HepG2 (cell line): ENCODE measurements around the gene CSMD2. TPM values are rescaled to one million over a fixed set of nuclear protein-coding genes. Genes with fewer than 3 reads are reported as not detected.

ENCODE experiments used
- ATAC-seq: fragments of 200-7000 bp; cut with Tn5 transposase; 3 replicates; pipeline ENCODE4 v1.9.1; 2020; ENCODE audit warnings: mild to moderate bottlenecking, moderate library complexity
- BruUV-seq: library from RNA; stranded (reverse); fragments of 400-500 nt; replicated peaks from 2 replicates; lab custom pipeline; 2021; lab: Mats Ljungman, UMichigan
- CTCF ChIA-PET: fragments of 300-600 bp; formaldehyde crosslinking; extraction: SDS; loops from one replicate; lab custom pipeline; 2021; ENCODE audit warnings: low total read pairs, inconsistent platforms, low intra/inter-chr PET ratio; lab: Yijun Ruan, JAX
- POLR2A ChIA-PET: fragments of 350-600 bp; sonication (Branson Sonifier 250); formaldehyde crosslinking; loops from one replicate; lab custom pipeline; 2020; ENCODE audit warnings: antibody characterized with exemption, inconsistent platforms; lab: Yijun Ruan, JAX
- DNase-seq: peaks from one replicate; pipeline ENCODE4 v3.0.0-alpha.2; 2015; ENCODE audit warnings: low spot score
- FAIRE-seq: peaks from 3 replicates; lab custom pipeline; 2011; peaks lifted over from hg19 to GRCh38; lab: Jason Lieb, UNC
- H2AFZ ChIP-seq: one replicate; pipeline ENCODE4 v1.6.1; 2011; ENCODE audit warnings: low read length, inconsistent platforms
- H3K27ac ChIP-seq: fragments of 300-600 bp; 3 replicates; pipeline ENCODE4 v1.8.0; 2011; ENCODE audit warnings: mixed run types, mild to moderate bottlenecking, mixed read lengths, low read length, inconsistent platforms; ENCODE audit not compliant: insufficient read depth; ENCODE audit errors: extremely low read length
- H3K27me3 ChIP-seq, 2 experiments: fragments of 200-600 bp in 1 of 2; 2 replicates in 1 of 2; 3 replicates in 1 of 2; pipeline versions ENCODE4 v1.6.0 to v1.8.0; 2011; ENCODE audit warnings: low read length in 2 of 2, mild to moderate bottlenecking in 2 of 2, moderate library complexity in 2 of 2, inconsistent platforms in 1 of 2; ENCODE audit not compliant: insufficient read depth in 2 of 2, control insufficient read depth in 1 of 2
- H3K36me3 ChIP-seq, 2 experiments: fragments of 200-600 bp in 1 of 2; replicated peaks in 1 of 2; 2 replicates in 1 of 2; 3 replicates in 1 of 2; pipeline versions ENCODE4 v1.5.1 to v1.8.0; 2011; ENCODE audit warnings: low read length in 2 of 2, inconsistent platforms in 1 of 2; ENCODE audit not compliant: insufficient read depth in 2 of 2, control insufficient read depth in 1 of 2
- H3K4me1 ChIP-seq: 2 replicates; pipeline ENCODE4 v1.5.1; 2012; ENCODE audit warnings: low read length, inconsistent platforms; ENCODE audit not compliant: insufficient read depth
- H3K4me2 ChIP-seq: 2 replicates; pipeline ENCODE4 v1.6.0; 2011; ENCODE audit warnings: low read depth, low read length, inconsistent platforms
- H3K4me3 ChIP-seq, 3 experiments: fragments of 200-600 bp in 1 of 3; sonication (generic), shearing (Covaris generic) in 1 of 3; replicated peaks in 1 of 3; 2 replicates each; pipeline ENCODE4 v1.5.1; 2011 to 2016; ENCODE audit warnings: low read length in 3 of 3, inconsistent platforms in 2 of 3, low read depth in 2 of 3, mild to moderate bottlenecking in 2 of 3, control low read depth in 1 of 3, mixed read lengths in 1 of 3; ENCODE audit not compliant: insufficient read depth in 1 of 3
- H3K79me2 ChIP-seq: one replicate; pipeline ENCODE4 v1.6.1; 2011; ENCODE audit warnings: low read length, inconsistent platforms; ENCODE audit not compliant: insufficient read depth
- H3K9ac ChIP-seq: 2 replicates; pipeline ENCODE4 v1.6.0; 2011; ENCODE audit warnings: mild to moderate bottlenecking, low read depth, low read length, inconsistent platforms; ENCODE audit not compliant: insufficient read depth
- H3K9me3 ChIP-seq: 2 replicates; pipeline ENCODE4 v1.5.1; 2012; ENCODE audit warnings: mild to moderate bottlenecking, low read length
- H4K20me1 ChIP-seq: 2 replicates; pipeline ENCODE4 v1.6.0; 2011; ENCODE audit warnings: inconsistent platforms, mild to moderate bottlenecking, low read length, moderate library complexity; ENCODE audit not compliant: insufficient read depth
- ADNP ChIP-seq: sonication (generic); formaldehyde crosslinking; IDR thresholded peaks from 2 replicates; pipeline ENCODE4 v1.4.0; 2020; ENCODE audit warnings: missing genetic modification reagents
- ATF7-NPFF ChIP-seq: sonication (generic); formaldehyde crosslinking; IDR thresholded peaks from 2 replicates; pipeline ENCODE4 v1.8.1; 2023; ENCODE audit warnings: mild to moderate bottlenecking, low read depth, missing genetic modification reagents, moderate library complexity
- DZIP1 ChIP-seq: sonication (generic); formaldehyde crosslinking; IDR thresholded peaks from 2 replicates; pipeline ENCODE4 v1.5.0; 2020; ENCODE audit warnings: mild to moderate bottlenecking, missing genetic modification reagents
- ETV6 ChIP-seq: sonication (generic); formaldehyde crosslinking; conservative IDR thresholded peaks from 2 replicates; pipeline ENCODE4 v1.4.0; 2020; ENCODE audit warnings: missing genetic modification reagents
- HNF4A ChIP-seq: sonication (generic); formaldehyde crosslinking; IDR thresholded peaks from 2 replicates; pipeline ENCODE4 v1.4.0; 2020; ENCODE audit warnings: missing genetic modification reagents
- IKZF1 ChIP-seq: fragments of 450-650 bp; IDR thresholded peaks from 2 replicates; pipeline ENCODE4 v1.7.1; 2016
- KAT8 ChIP-seq: IDR thresholded peaks from 2 replicates; pipeline ENCODE4 v1.6.1; 2016; ENCODE audit warnings: missing genetic modification reagents, missing compliant biosample characterization
- MXD1 ChIP-seq: sonication (generic); formaldehyde crosslinking; IDR thresholded peaks from 2 replicates; pipeline ENCODE4 v1.4.0; 2020; ENCODE audit warnings: mild to moderate bottlenecking, missing genetic modification reagents
- PHB2 ChIP-seq: fragments of 450-650 bp; IDR thresholded peaks from 2 replicates; pipeline ENCODE4 v1.6.1; 2018; ENCODE audit not compliant: partially characterized antibody
- RFXANK ChIP-seq: IDR thresholded peaks from 2 replicates; pipeline ENCODE4 v1.6.1; 2016
- SYNCRIP ChIP-seq: fragments of 200-400 bp; formaldehyde crosslinking; IDR thresholded peaks from 2 replicates; pipeline ENCODE4 v1.6.1; 2018; ENCODE audit warnings: mild to moderate bottlenecking, low read depth, low read length; ENCODE audit not compliant: insufficient read depth
- TCF7L2 ChIP-seq: IDR thresholded peaks from 2 replicates; pipeline ENCODE4 v1.6.1; 2011; ENCODE audit warnings: mild to moderate bottlenecking, low read depth, low read length, moderate library complexity
- XRCC5 ChIP-seq: fragments of 200-400 bp; formaldehyde crosslinking; optimal IDR thresholded peaks from 2 replicates; pipeline ENCODE3; 2017; ENCODE audit warnings: mild to moderate bottlenecking, low read length
- ZBTB26 ChIP-seq: IDR thresholded peaks from 2 replicates; pipeline ENCODE4 v1.6.1; 2016; ENCODE audit warnings: missing compliant biosample characterization, missing genetic modification reagents, borderline replicate concordance
- ZFYVE20 ChIP-seq: sonication (generic); formaldehyde crosslinking; IDR thresholded peaks from 2 replicates; pipeline ENCODE4 v1.8.0; 2023; ENCODE audit warnings: low read depth, mild to moderate bottlenecking, moderate library complexity, missing genetic modification reagents, borderline replicate concordance
- ZNF12 ChIP-seq: sonication (generic); formaldehyde crosslinking; IDR thresholded peaks from 2 replicates; pipeline ENCODE4 v1.5.0; 2020; ENCODE audit warnings: missing genetic modification reagents
- ZNF33B ChIP-seq: sonication (generic); formaldehyde crosslinking; IDR thresholded peaks from 2 replicates; pipeline ENCODE4 v1.5.1; 2020; ENCODE audit warnings: mild to moderate bottlenecking, missing genetic modification reagents
- ZNF383 ChIP-seq: sonication (generic); formaldehyde crosslinking; IDR thresholded peaks from 2 replicates; pipeline ENCODE4 v1.4.0; 2020; ENCODE audit warnings: missing genetic modification reagents, mild to moderate bottlenecking, borderline replicate concordance
- ZNF546 ChIP-seq: sonication (generic); formaldehyde crosslinking; conservative IDR thresholded peaks from 2 replicates; pipeline ENCODE4 v1.8.1; 2023; ENCODE audit warnings: mild to moderate bottlenecking, missing genetic modification reagents
- ZNF703 ChIP-seq: sonication (generic); formaldehyde crosslinking; IDR thresholded peaks from 2 replicates; pipeline ENCODE4 v1.5.1; 2020; ENCODE audit warnings: missing genetic modification reagents, mild to moderate bottlenecking, moderate library complexity, borderline replicate concordance
- ZNF761 ChIP-seq: sonication (generic); formaldehyde crosslinking; conservative IDR thresholded peaks from 2 replicates; pipeline ENCODE4 v1.4.0; 2020; ENCODE audit warnings: mild to moderate bottlenecking, missing genetic modification reagents
- ZSCAN21 ChIP-seq: sonication (generic); formaldehyde crosslinking; IDR thresholded peaks from 2 replicates; pipeline ENCODE4 v1.8.0; 2022; ENCODE audit warnings: mild to moderate bottlenecking, missing genetic modification reagents, moderate library complexity, borderline replicate concordance
- whole genome bisulfite sequencing: methylation state at CpG from one replicate; pipeline ENCODE4 v1.1.6; 2017; ENCODE audit warnings: low lambda C conversion rate; 5-methylcytosine and 5-hydroxymethylcytosine counted together
- in situ Hi-C: cut with HindIII; loops from 2 replicates; pipeline ENCODE4 v1.10.0; 2017; ENCODE audit warnings: low pct_unique_long_range_greater_than_20kb; ENCODE audit not compliant: extremely low pct_ligation_motif_present
- intact Hi-C: fragments of 100-400 bp; cut with micrococcal nuclease; formaldehyde crosslinking; loops from one replicate; pipeline ENCODE4 v1.10.0; 2022; ENCODE audit not compliant: unreplicated experiment
- polyA plus RNA-seq, 8 experiments: library from polyadenylated mRNA; depleted of rRNA in 3 of 8; stranded (reverse) in 7 of 8; unstranded in 1 of 8; fragments of >200 nt; fragmentation: Illumina TruSeq in 4 of 8; extraction: Trizol in 4 of 8; gene quantifications; 2 replicates each; pipeline versions ENCODE4 v1.2.1 to v1.2.3, GENCODE V29; 2011 to 2016; ENCODE audit warnings: low read depth in 4 of 8, missing spikeins in 1 of 8, mixed read lengths in 1 of 8; ENCODE audit not compliant: insufficient read depth in 1 of 8
- total RNA-seq, 5 experiments: library from RNA; depleted of rRNA; stranded (reverse); fragments of >200 nt; fragmentation: Illumina TruSeq; extraction: Trizol; gene quantifications; 2 replicates each; pipeline ENCODE4 v1.2.3, GENCODE V29; 2016; ENCODE audit warnings: low read depth in 1 of 5

CSMD2 gene
- total and polyA plus RNA-seq, 2 of the 13 experiments (the other 11 are each of a cell fraction or from before 2014, with no cell fraction given): not detected

GRCh38 chr1:33842348-33842747 lies 322.7 kb downstream of the CSMD2 start (continued):
- no peak for TF ChIP-seq ZBTB26 (CRISPR knock-in tag)
- TF ChIP-seq HNF4A (CRISPR knock-in tag): no peak
- TF ChIP-seq, all 625 proteins: peak for 0

GRCh38 chr1:33841494-33841893 lies 323.5 kb downstream of the CSMD2 start:
- CTCF ChIA-PET: no interaction called here
- intact Hi-C loops: no loop called here
- Histone ChIP-seq H3K4me3 (no peak overlapping the region), H3K9me3 (no peaks in the 10 kb centered on the region), H3K27me3 (no peaks in the 10 kb centered on the region; a peak in 1 of 5 replicates), H3K4me2 (no peak overlapping the region), H3K9ac (no peak overlapping the region), H3K27ac (no peak overlapping the region), H4K20me1 (no peaks in the 10 kb centered on the region), H2AFZ (no peak overlapping the region), H3K79me2 (no peaks in the 10 kb centered on the region), H3K4me1 (no peaks in the 10 kb centered on the region), H3K36me3 (no peaks in the 10 kb centered on the region)
- FAIRE-seq: no peak
- DNase-seq: no peak
- WGBS: 10% methylated on average over 1 of the region's 1 CpG
- BruUV-seq: no TSS peak
- in situ Hi-C loops: no loop called here
- POLR2A ChIA-PET: no interaction called here
- TF ChIP-seq RFXANK (no peak), MXD1 (CRISPR knock-in tag) (no peak), ATF7-NPFF (CRISPR knock-in tag) (no peak), ZNF12 (CRISPR knock-in tag) (no peak), IKZF1 (no peak), ETV6 (CRISPR knock-in tag) (no peak), PHB2 (no peak), ZNF703 (CRISPR knock-in tag) (no peak), SYNCRIP (no peak), TCF7L2 (no peak), ZNF546 (CRISPR knock-in tag) (no peak), ZNF383 (CRISPR knock-in tag) (no peak), ZNF761 (no peak), KAT8 (no peak), ADNP (CRISPR knock-in tag) (no peak), ZFYVE20 (no peak), ZSCAN21 (no peak), ZNF33B (CRISPR knock-in tag) (no peak), XRCC5 (no peak), DZIP1 (CRISPR knock-in tag) (no peak)
- no peak for ATAC-seq
